HepG2 (cell line): ENCODE data around the gene GLTPD2. TPM values are rescaled to one million over a fixed set of nuclear protein-coding genes. Genes with fewer than 3 reads are reported as not detected.
A peak's percentile ranks its signal among the peaks of the same experiment; 100 is the strongest.

Experiments
- DMAP1 ChIP-seq: IDR thresholded peaks from 2 replicates; pipeline ENCODE4 v1.6.1; 2016
- DNMT3B ChIP-seq: conservative IDR thresholded peaks from 2 replicates; pipeline ENCODE4 v1.6.1; 2016; ENCODE audit warnings: missing biosample characterization, control low read depth
- MYNN ChIP-seq: sonication (generic); formaldehyde crosslinking; IDR thresholded peaks from 2 replicates; pipeline ENCODE4 v1.4.0; 2020; ENCODE audit warnings: mild to moderate bottlenecking, low read depth, missing genetic modification reagents
- NCOR1 ChIP-seq: fragments of 200-600 bp; sonication (generic); IDR thresholded peaks from 2 replicates; pipeline ENCODE4 v1.7.0; 2017; ENCODE audit warnings: antibody characterized with exemption, low read length, borderline replicate concordance
- NFE2 ChIP-seq: sonication (generic); formaldehyde crosslinking; IDR thresholded peaks from 2 replicates; pipeline ENCODE4 v1.4.0; 2020; ENCODE audit warnings: missing genetic modification reagents
- NR3C1 ChIP-seq: sonication (generic); formaldehyde crosslinking; IDR thresholded peaks from 2 replicates; pipeline ENCODE4 v1.4.0; 2020; ENCODE audit warnings: missing genetic modification reagents
- RBAK ChIP-seq: sonication (generic); formaldehyde crosslinking; IDR thresholded peaks from 2 replicates; pipeline ENCODE4 v1.5.1; 2020; ENCODE audit warnings: mild to moderate bottlenecking, missing genetic modification reagents
- RFX3 ChIP-seq: IDR thresholded peaks from 2 replicates; pipeline ENCODE4 v1.6.1; 2016; ENCODE audit warnings: missing biosample characterization, missing genetic modification reagents
- SNRNP70 ChIP-seq: fragments of 200-400 bp; formaldehyde crosslinking; IDR thresholded peaks from 2 replicates; pipeline ENCODE4 v1.6.1; 2017; ENCODE audit warnings: mild to moderate bottlenecking, low read depth, low read length, moderate library complexity
- SOX5 ChIP-seq: IDR thresholded peaks from 2 replicates; pipeline ENCODE4 v1.6.1; 2016; ENCODE audit warnings: borderline replicate concordance
- SP140L ChIP-seq: sonication (generic); formaldehyde crosslinking; IDR thresholded peaks from 2 replicates; pipeline ENCODE4 v1.4.0; 2020; ENCODE audit warnings: missing genetic modification reagents, borderline replicate concordance
- ZNF143 ChIP-seq: sonication (generic); formaldehyde crosslinking; IDR thresholded peaks from 2 replicates; pipeline ENCODE4 v1.4.0; 2020; ENCODE audit warnings: missing genetic modification reagents
- ZNF572 ChIP-seq: sonication (generic); formaldehyde crosslinking; IDR thresholded peaks from 2 replicates; pipeline ENCODE4 v1.5.1; 2020; ENCODE audit warnings: mild to moderate bottlenecking, missing genetic modification reagents
- ZNF713 ChIP-seq: sonication (generic); formaldehyde crosslinking; IDR thresholded peaks from 2 replicates; pipeline ENCODE4 v1.4.0; 2020; ENCODE audit warnings: mild to moderate bottlenecking, missing genetic modification reagents
- ZNF788 ChIP-seq: sonication (generic); formaldehyde crosslinking; IDR thresholded peaks from 2 replicates; pipeline ENCODE4 v1.5.0; 2020; ENCODE audit warnings: mild to moderate bottlenecking, missing genetic modification reagents, borderline replicate concordance
- polyA plus RNA-seq, 8 experiments: library from polyadenylated mRNA; depleted of rRNA in 3 of 8; stranded (reverse) in 7 of 8; unstranded in 1 of 8; fragments of >200 nt; fragmentation: Illumina TruSeq in 4 of 8; extraction: Trizol in 4 of 8; gene quantifications; 2 replicates each; pipeline versions ENCODE4 v1.2.1 to v1.2.3, GENCODE V29; 2011 to 2016; ENCODE audit warnings: low read depth in 4 of 8, missing spikeins in 1 of 8, mixed read lengths in 1 of 8; ENCODE audit not compliant: insufficient read depth in 1 of 8
- total RNA-seq, 5 experiments: library from RNA; depleted of rRNA; stranded (reverse); fragments of >200 nt; fragmentation: Illumina TruSeq; extraction: Trizol; gene quantifications; 2 replicates each; pipeline ENCODE4 v1.2.3, GENCODE V29; 2016; ENCODE audit warnings: low read depth in 1 of 5
- TF ChIP-seq, protein P1 (sequence below): sonication (generic); formaldehyde crosslinking; IDR thresholded peaks from 2 replicates; pipeline ENCODE4 v1.5.0; 2020; ENCODE audit warnings: missing genetic modification reagents
- TF ChIP-seq, protein P2 (sequence below): sonication (generic); formaldehyde crosslinking; IDR thresholded peaks from 2 replicates; pipeline ENCODE4 v1.5.1; 2020; ENCODE audit warnings: missing genetic modification reagents, mild to moderate bottlenecking, borderline replicate concordance
- TF ChIP-seq, protein P3 (sequence below): sonication (generic); formaldehyde crosslinking; conservative IDR thresholded peaks from 2 replicates; pipeline ENCODE4 v1.4.0; 2020; ENCODE audit warnings: missing genetic modification reagents
- TF ChIP-seq, protein P4 (sequence below): sonication (generic); formaldehyde crosslinking; IDR thresholded peaks from 2 replicates; pipeline ENCODE4 v1.5.1; 2020; ENCODE audit warnings: mild to moderate bottlenecking, missing genetic modification reagents, moderate library complexity

The GLTPD2 gene
- total and polyA plus RNA-seq, 2 of the 13 experiments (the other 11 are each of a cell fraction or from before 2014, with no cell fraction given): 7.5 to 12.9 TPM

DNA sequence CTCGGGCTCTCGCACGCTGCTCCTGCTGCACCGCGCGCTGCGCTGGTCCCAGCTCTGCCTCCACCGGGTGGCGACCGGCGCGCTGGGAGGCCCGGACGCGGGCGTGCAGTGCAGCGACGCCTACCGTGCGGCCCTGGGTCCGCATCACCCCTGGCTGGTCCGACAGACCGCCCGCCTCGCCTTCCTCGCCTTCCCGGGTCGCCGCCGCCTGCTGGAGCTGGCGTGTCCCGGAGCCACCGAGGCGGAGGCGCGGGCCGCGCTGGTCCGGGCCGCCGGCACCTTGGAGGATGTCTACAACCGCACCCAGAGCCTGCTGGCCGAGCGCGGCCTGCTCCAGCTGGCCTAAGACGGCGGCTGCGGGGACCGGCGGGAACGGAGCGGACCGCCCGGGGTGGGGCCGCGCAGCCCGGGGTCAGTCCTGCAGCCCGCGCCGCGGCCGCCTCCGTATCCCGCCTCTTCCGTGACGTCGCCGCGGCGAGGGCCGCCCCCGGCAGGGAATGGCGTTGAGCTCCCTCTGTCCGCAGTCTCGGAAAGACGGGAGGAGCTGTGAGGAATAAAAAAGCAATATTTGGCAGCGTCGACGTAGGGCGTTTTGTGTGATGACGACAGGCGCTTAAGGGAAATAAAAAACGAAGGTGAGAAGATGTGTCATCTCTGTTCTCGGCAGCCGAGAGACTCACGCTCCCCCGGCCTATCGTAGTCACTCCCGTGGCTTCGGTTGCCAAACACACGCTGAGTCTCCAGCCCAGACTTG lies 1.4 kb downstream of the GLTPD2 start (continued):
- TF ChIP-seq, protein P1, sequence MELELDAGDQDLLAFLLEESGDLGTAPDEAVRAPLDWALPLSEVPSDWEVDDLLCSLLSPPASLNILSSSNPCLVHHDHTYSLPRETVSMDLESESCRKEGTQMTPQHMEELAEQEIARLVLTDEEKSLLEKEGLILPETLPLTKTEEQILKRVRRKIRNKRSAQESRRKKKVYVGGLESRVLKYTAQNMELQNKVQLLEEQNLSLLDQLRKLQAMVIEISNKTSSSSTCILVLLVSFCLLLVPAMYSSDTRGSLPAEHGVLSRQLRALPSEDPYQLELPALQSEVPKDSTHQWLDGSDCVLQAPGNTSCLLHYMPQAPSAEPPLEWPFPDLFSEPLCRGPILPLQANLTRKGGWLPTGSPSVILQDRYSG (CRISPR knock-in tag): no peak; the same call in 1 of the 2 replicates
- TF ChIP-seq, protein P2, sequence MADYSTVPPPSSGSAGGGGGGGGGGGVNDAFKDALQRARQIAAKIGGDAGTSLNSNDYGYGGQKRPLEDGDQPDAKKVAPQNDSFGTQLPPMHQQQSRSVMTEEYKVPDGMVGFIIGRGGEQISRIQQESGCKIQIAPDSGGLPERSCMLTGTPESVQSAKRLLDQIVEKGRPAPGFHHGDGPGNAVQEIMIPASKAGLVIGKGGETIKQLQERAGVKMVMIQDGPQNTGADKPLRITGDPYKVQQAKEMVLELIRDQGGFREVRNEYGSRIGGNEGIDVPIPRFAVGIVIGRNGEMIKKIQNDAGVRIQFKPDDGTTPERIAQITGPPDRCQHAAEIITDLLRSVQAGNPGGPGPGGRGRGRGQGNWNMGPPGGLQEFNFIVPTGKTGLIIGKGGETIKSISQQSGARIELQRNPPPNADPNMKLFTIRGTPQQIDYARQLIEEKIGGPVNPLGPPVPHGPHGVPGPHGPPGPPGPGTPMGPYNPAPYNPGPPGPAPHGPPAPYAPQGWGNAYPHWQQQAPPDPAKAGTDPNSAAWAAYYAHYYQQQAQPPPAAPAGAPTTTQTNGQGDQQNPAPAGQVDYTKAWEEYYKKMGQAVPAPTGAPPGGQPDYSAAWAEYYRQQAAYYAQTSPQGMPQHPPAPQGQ (CRISPR knock-in tag): no peak
- TF ChIP-seq, protein P3, sequence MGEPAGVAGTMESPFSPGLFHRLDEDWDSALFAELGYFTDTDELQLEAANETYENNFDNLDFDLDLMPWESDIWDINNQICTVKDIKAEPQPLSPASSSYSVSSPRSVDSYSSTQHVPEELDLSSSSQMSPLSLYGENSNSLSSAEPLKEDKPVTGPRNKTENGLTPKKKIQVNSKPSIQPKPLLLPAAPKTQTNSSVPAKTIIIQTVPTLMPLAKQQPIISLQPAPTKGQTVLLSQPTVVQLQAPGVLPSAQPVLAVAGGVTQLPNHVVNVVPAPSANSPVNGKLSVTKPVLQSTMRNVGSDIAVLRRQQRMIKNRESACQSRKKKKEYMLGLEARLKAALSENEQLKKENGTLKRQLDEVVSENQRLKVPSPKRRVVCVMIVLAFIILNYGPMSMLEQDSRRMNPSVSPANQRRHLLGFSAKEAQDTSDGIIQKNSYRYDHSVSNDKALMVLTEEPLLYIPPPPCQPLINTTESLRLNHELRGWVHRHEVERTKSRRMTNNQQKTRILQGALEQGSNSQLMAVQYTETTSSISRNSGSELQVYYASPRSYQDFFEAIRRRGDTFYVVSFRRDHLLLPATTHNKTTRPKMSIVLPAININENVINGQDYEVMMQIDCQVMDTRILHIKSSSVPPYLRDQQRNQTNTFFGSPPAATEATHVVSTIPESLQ: no peak
- no peak for TF ChIP-seq NR3C1 (CRISPR knock-in tag)
- TF ChIP-seq RBAK: no peak
- no peak for TF ChIP-seq MYNN (CRISPR knock-in tag)
- no peak for TF ChIP-seq DNMT3B
- no peak for TF ChIP-seq NFE2
- TF ChIP-seq SNRNP70: no peak
- peak; percentile 46 for TF ChIP-seq ZNF143 (CRISPR knock-in tag)
- peak; percentile 43; the same call in 1 of the 2 replicates for TF ChIP-seq DMAP1 (CRISPR knock-in tag)
- TF ChIP-seq, protein P4, sequence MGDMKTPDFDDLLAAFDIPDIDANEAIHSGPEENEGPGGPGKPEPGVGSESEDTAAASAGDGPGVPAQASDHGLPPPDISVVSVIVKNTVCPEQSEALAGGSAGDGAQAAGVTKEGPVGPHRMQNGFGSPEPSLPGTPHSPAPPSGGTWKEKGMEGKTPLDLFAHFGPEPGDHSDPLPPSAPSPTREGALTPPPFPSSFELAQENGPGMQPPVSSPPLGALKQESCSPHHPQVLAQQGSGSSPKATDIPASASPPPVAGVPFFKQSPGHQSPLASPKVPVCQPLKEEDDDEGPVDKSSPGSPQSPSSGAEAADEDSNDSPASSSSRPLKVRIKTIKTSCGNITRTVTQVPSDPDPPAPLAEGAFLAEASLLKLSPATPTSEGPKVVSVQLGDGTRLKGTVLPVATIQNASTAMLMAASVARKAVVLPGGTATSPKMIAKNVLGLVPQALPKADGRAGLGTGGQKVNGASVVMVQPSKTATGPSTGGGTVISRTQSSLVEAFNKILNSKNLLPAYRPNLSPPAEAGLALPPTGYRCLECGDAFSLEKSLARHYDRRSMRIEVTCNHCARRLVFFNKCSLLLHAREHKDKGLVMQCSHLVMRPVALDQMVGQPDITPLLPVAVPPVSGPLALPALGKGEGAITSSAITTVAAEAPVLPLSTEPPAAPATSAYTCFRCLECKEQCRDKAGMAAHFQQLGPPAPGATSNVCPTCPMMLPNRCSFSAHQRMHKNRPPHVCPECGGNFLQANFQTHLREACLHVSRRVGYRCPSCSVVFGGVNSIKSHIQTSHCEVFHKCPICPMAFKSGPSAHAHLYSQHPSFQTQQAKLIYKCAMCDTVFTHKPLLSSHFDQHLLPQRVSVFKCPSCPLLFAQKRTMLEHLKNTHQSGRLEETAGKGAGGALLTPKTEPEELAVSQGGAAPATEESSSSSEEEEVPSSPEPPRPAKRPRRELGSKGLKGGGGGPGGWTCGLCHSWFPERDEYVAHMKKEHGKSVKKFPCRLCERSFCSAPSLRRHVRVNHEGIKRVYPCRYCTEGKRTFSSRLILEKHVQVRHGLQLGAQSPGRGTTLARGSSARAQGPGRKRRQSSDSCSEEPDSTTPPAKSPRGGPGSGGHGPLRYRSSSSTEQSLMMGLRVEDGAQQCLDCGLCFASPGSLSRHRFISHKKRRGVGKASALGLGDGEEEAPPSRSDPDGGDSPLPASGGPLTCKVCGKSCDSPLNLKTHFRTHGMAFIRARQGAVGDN: peak; percentile 90
- no peak for TF ChIP-seq ZNF713 (CRISPR knock-in tag)
- no peak for TF ChIP-seq ZNF572 (CRISPR knock-in tag)
- TF ChIP-seq SP140L (CRISPR knock-in tag): no peak
- TF ChIP-seq NCOR1: no peak
- TF ChIP-seq RFX3 (CRISPR knock-in tag): no peak
- TF ChIP-seq SOX5 (CRISPR knock-in tag): 0 out of 2 replicates have a peak, but pooled peaks have one; percentile 8
- TF ChIP-seq ZNF788 (CRISPR knock-in tag): peak; percentile 32; the same call in 1 of the 2 replicates
